H9 (cell line): ENCODE results near the gene CAMK1G. TPM values are rescaled to one million over a fixed set of nuclear protein-coding genes. Genes with fewer than 3 reads are reported as not detected.

ENCODE experiments used
- DNase-seq: peaks from one replicate; pipeline ENCODE4 v3.0.0-alpha.2; 2017
- H2AFZ ChIP-seq: one replicate; pipeline ENCODE4 v1.6.1; 2013; ENCODE audit warnings: mild to moderate bottlenecking, low read length, control low read depth, moderate library complexity
- H2AK5ac ChIP-seq: 2 replicates; pipeline ENCODE4 v1.6.1; 2013; ENCODE audit warnings: low read length, control low read depth, mixed read lengths; ENCODE audit not compliant: insufficient read length
- H2BK120ac ChIP-seq: one replicate; pipeline ENCODE4 v1.6.1; 2013; ENCODE audit warnings: low read depth, mild to moderate bottlenecking, low read length, control low read depth, inconsistent platforms; ENCODE audit not compliant: poor library complexity, severe bottlenecking
- H2BK12ac ChIP-seq: 2 replicates; pipeline ENCODE4 v1.6.1; 2013; ENCODE audit warnings: low read length, control low read depth, mixed read lengths, low read depth; ENCODE audit not compliant: insufficient read length
- H2BK15ac ChIP-seq: 2 replicates; pipeline ENCODE4 v1.6.1; 2013; ENCODE audit warnings: low read depth, low read length, control low read depth
- H2BK20ac ChIP-seq: one replicate; pipeline ENCODE4 v1.6.1; 2013; ENCODE audit warnings: low read depth, mild to moderate bottlenecking, low read length, control low read depth, inconsistent platforms; ENCODE audit not compliant: poor library complexity, severe bottlenecking
- H2BK5ac ChIP-seq: 2 replicates; pipeline ENCODE4 v1.6.1; 2013; ENCODE audit warnings: low read length, control low read depth, mixed read lengths; ENCODE audit not compliant: insufficient read length
- H3K14ac ChIP-seq: 2 replicates; pipeline ENCODE4 v1.6.1; 2013; ENCODE audit warnings: low read length, control low read depth; ENCODE audit not compliant: insufficient read depth
- H3K18ac ChIP-seq: 2 replicates; pipeline ENCODE4 v1.6.1; 2013; ENCODE audit warnings: low read depth, mild to moderate bottlenecking, mixed read lengths, low read length, control low read depth; ENCODE audit not compliant: insufficient read length
- H3K23ac ChIP-seq: 2 replicates; pipeline ENCODE4 v1.6.1; 2013; ENCODE audit warnings: low read length, control low read depth, mixed read lengths, low read depth; ENCODE audit not compliant: insufficient read length
- H3K23me2 ChIP-seq: 2 replicates; pipeline ENCODE4 v1.6.1; 2013; ENCODE audit warnings: low read depth, mild to moderate bottlenecking, mixed read lengths, low read length, control low read depth; ENCODE audit not compliant: insufficient read length, poor library complexity, severe bottlenecking
- H3K27ac ChIP-seq: 2 replicates; pipeline ENCODE4 v1.5.1; 2013; ENCODE audit warnings: low read length, control low read depth, mixed read lengths, low read depth; ENCODE audit not compliant: insufficient read length
- H3K27me3 ChIP-seq: 2 replicates; pipeline ENCODE4 v1.6.1; 2013; ENCODE audit warnings: low read length, control low read depth, inconsistent platforms; ENCODE audit not compliant: insufficient read depth
- H3K4ac ChIP-seq: 2 replicates; pipeline ENCODE4 v1.6.1; 2013; ENCODE audit warnings: low read depth, mild to moderate bottlenecking, control low read depth, inconsistent platforms, low read length, moderate library complexity
- H3K4me1 ChIP-seq: 2 replicates; pipeline ENCODE4 v1.6.1; 2013; ENCODE audit warnings: low read length, control low read depth, inconsistent platforms; ENCODE audit not compliant: insufficient read depth
- H3K4me2 ChIP-seq: 2 replicates; pipeline ENCODE4 v1.6.1; 2013; ENCODE audit warnings: low read length, control low read depth, mixed read lengths; ENCODE audit not compliant: insufficient read length, insufficient read depth
- H3K56ac ChIP-seq: 2 replicates; pipeline ENCODE4 v1.6.1; 2013; ENCODE audit warnings: low read depth, mild to moderate bottlenecking, mixed read lengths, low read length, control low read depth; ENCODE audit not compliant: insufficient read length
- H3K79me1 ChIP-seq: 2 replicates; pipeline ENCODE4 v1.6.1; 2013; ENCODE audit warnings: low read depth, mild to moderate bottlenecking, moderate library complexity, low read length, control low read depth, inconsistent platforms; ENCODE audit not compliant: insufficient read depth, poor library complexity, severe bottlenecking
- H3K79me2 ChIP-seq: 2 replicates; pipeline ENCODE4 v1.6.1; 2013; ENCODE audit warnings: low read length, control low read depth, inconsistent platforms; ENCODE audit not compliant: insufficient read depth
- H3K9ac ChIP-seq: 2 replicates; pipeline ENCODE4 v1.6.1; 2013; ENCODE audit warnings: low read length, control low read depth, mixed read lengths; ENCODE audit not compliant: insufficient read length; ENCODE audit errors: extremely low read depth
- H3K9me3 ChIP-seq: one replicate; pipeline ENCODE4 v1.6.1; 2013; ENCODE audit warnings: low read depth, low read length, inconsistent platforms; ENCODE audit not compliant: control insufficient read depth
- H3T11ph ChIP-seq: one replicate; pipeline ENCODE4 v1.6.1; 2013; ENCODE audit warnings: mild to moderate bottlenecking, low read length, control low read depth, inconsistent platforms
- H4K20me1 ChIP-seq: one replicate; pipeline ENCODE4 v1.6.1; 2013; ENCODE audit not compliant: control insufficient read depth, insufficient read length, insufficient read depth
- H4K5ac ChIP-seq: 2 replicates; pipeline ENCODE4 v1.6.1; 2013; ENCODE audit warnings: low read depth, mild to moderate bottlenecking, mixed read lengths, low read length, control low read depth; ENCODE audit not compliant: insufficient read length
- H4K8ac ChIP-seq: replicated peaks from 2 replicates; pipeline ENCODE4 v1.6.1; 2013; ENCODE audit warnings: low read length, control low read depth, mixed read lengths, low read depth; ENCODE audit not compliant: insufficient read length
- H4K91ac ChIP-seq: 2 replicates; pipeline ENCODE4 v1.6.1; 2013; ENCODE audit warnings: low read depth, mild to moderate bottlenecking, moderate library complexity, mixed read lengths, low read length, control low read depth; ENCODE audit not compliant: insufficient read length
- H3K27ac Mint-ChIP-seq, 3 experiments: 2 replicates in 2 of 3; 3 replicates in 1 of 3; pipeline ENCODE4 v1.8.0; 2020 to 2021; ENCODE audit warnings: mixed read lengths in 3 of 3, mild to moderate bottlenecking in 1 of 3, moderate library complexity in 1 of 3
- H3K27me3 Mint-ChIP-seq: 2 replicates; pipeline ENCODE4 v1.8.0; 2021; ENCODE audit warnings: low read depth, mild to moderate bottlenecking, moderate library complexity, mixed read lengths
- H3K36me3 Mint-ChIP-seq, 3 experiments: 2 replicates in 2 of 3; 3 replicates in 1 of 3; pipeline ENCODE4 v1.8.0; 2020 to 2021; ENCODE audit warnings: low read depth in 3 of 3, mixed read lengths in 3 of 3; ENCODE audit not compliant: insufficient read depth in 1 of 3
- H3K4me1 Mint-ChIP-seq, 2 experiments: 2 replicates each; pipeline ENCODE4 v1.8.0; 2020; ENCODE audit warnings: mixed read lengths in 2 of 2
- H3K4me3 Mint-ChIP-seq, 2 experiments: 2 replicates in 1 of 2; 3 replicates in 1 of 2; pipeline ENCODE4 v1.8.0; 2020 to 2021; ENCODE audit warnings: mild to moderate bottlenecking in 2 of 2, mixed read lengths in 2 of 2, moderate library complexity in 1 of 2
- H3K9me3 Mint-ChIP-seq, 2 experiments: 2 replicates in 1 of 2; 3 replicates in 1 of 2; pipeline ENCODE4 v1.8.0; 2020; ENCODE audit warnings: mild to moderate bottlenecking in 2 of 2, mixed read lengths in 2 of 2, moderate library complexity in 1 of 2
- CTCF ChIP-seq: fragments of 200-600 bp; sonication (generic); conservative IDR thresholded peaks from 3 replicates; pipeline ENCODE4 v1.8.0; 2021; ENCODE audit warnings: antibody characterized with exemption, mild to moderate bottlenecking
- WGBS: extraction: QIAGEN DNeasy Blood & Tissue Kit; methylation state at CpG from one replicate; pipeline ENCODE4 v1.1.7; 2013; ENCODE audit warnings: missing lambda C conversion rate, low lambda C conversion rate, mixed read lengths; ENCODE audit not compliant: insufficient read length; ENCODE audit errors: extremely low coverage; 5-methylcytosine and 5-hydroxymethylcytosine counted together
- total RNA-seq: library from RNA; stranded (reverse); gene quantifications from 2 replicates; pipeline ENCODE4 v1.2.1, GENCODE V29; 2021

CAMK1G gene
- total RNA-seq, 1 experiment from 2014 or later = 0.28 TPM

- Histone ChIP-seq H4K20me1 (no peaks in the 10 kb centered on the region), H3K23me2 (no peaks in the 10 kb centered on the region), H3K4ac (no peak overlapping the region), H4K5ac (no peak overlapping the region), H2AFZ (no peak overlapping the region), H3K27me3 (peaks cover 4% of the 10 kb centered on the region; the same call in 1 of the 2 replicates), H2BK12ac (no peak overlapping the region), H3K79me2 (no peaks in the 10 kb centered on the region), H3K14ac (no peak overlapping the region), H2AK5ac (no peak overlapping the region), H3K9me3 (no peaks in the 10 kb centered on the region), H3K4me1 (no peaks in the 10 kb centered on the region), H2BK5ac (no peak overlapping the region), H3K9ac (no peak overlapping the region), H2BK15ac (no peak overlapping the region), H3K56ac (no peak overlapping the region), H3T11ph (no peak overlapping the region), H3K18ac (no peak overlapping the region), H3K4me2 (no peak overlapping the region), H2BK120ac (no peak overlapping the region), H2BK20ac (no peak overlapping the region), H4K8ac (no peak overlapping the region), H4K91ac (no peak overlapping the region), H3K27ac (no peak overlapping the region), H3K23ac (no peak overlapping the region), H3K79me1 (no peaks in the 10 kb centered on the region)
- no peak overlapping the region for H3K27ac Mint-ChIP-seq
- no peak overlapping the region for H3K4me3 Mint-ChIP-seq
- no CpG with 5 or more reads among the region's 3 CpGs for WGBS
- H3K4me1 Mint-ChIP-seq = peaks cover 11 to 22% of the 10 kb centered on the region in 2 experiments
- DNase-seq = no peak
- peaks cover 24% of the 10 kb centered on the region for H3K27me3 Mint-ChIP-seq
- TF ChIP-seq CTCF = no peak
- no peaks in the 10 kb centered on the region for H3K36me3 Mint-ChIP-seq
- peaks cover 2 to 3% of the 10 kb centered on the region in 2 experiments; a peak in 2 of 5 replicates for H3K9me3 Mint-ChIP-seq
Measured at GRCh38 chr1:209587789-209588188, 4.3 kb downstream of the CAMK1G start.
